Stimulated activated CD8-positive, alpha-beta memory T cell treated with anti-CD3 and anti-CD28 coated beads, Interleukin-15, amount 100 ng/mL, for 1 hour (primary cell): ENCODE measurements around the gene CPLX4.
"Not testable (repeated sequence)": the region's sequence is repeated elsewhere in the genome, so short reads cannot be mapped to it uniquely, and the experiment has no call there.

Experiments
- DNase-seq: peaks from one replicate; pipeline ENCODE4 v3.0.0-alpha.2; 2020; ENCODE audit warnings: low read depth

Gene CPLX4

GRCh38 chr18:59269563-59270119, 48.8 kb downstream of the CPLX4 start:
- DNase-seq: no peak

GRCh38 chr18:59268721-59269562, 49.5 kb downstream of the CPLX4 start:
- DNase-seq: no peak

GRCh38 chr18:59268127-59268720, 50.2 kb downstream of the CPLX4 start:
- no peak for DNase-seq

GRCh38 chr18:59267503-59268126, 50.8 kb downstream of the CPLX4 start:
- DNase-seq: no peak

- DNase-seq: no peak
Observed at GRCh38 chr18:59266886-59267502, 51.5 kb downstream of the CPLX4 start.

GRCh38 chr18:59266459-59266858, 52.0 kb downstream of the CPLX4 start:
- no peak for DNase-seq

GRCh38 chr18:59265974-59266369, 52.5 kb downstream of the CPLX4 start:
- DNase-seq: no peak

- no peak for DNase-seq
Observed at GRCh38 chr18:59265246-59265973, 53.0 kb downstream of the CPLX4 start.

- DNase-seq: no peak
Observed at GRCh38 chr18:59264651-59265245, 53.7 kb downstream of the CPLX4 start.

GRCh38 chr18:59264121-59264571, 54.3 kb downstream of the CPLX4 start:
- no peak for DNase-seq

GRCh38 chr18:59263661-59264060, 54.8 kb downstream of the CPLX4 start:
- no peak for DNase-seq

- not testable (repeated sequence) for DNase-seq
Observed at GRCh38 chr18:59262243-59262642, 56.2 kb downstream of the CPLX4 start.

GRCh38 chr18:59261842-59262241, 56.6 kb downstream of the CPLX4 start:
- not testable (repeated sequence) for DNase-seq

GRCh38 chr18:59255491-59255890, 63.0 kb downstream of the CPLX4 start:
- not testable (repeated sequence) for DNase-seq

GRCh38 chr18:59249199-59249774, 69.2 kb downstream of the CPLX4 start:
- DNase-seq: no peak

- no peak for DNase-seq
Observed at GRCh38 chr18:59246796-59247195, 71.7 kb downstream of the CPLX4 start.
